PC-9 (cell line): ENCODE measurements around the gene TPM2. TPM values are rescaled to one million over a fixed set of nuclear protein-coding genes. Genes with fewer than 3 reads are reported as not detected.
A peak's percentile ranks its signal among the peaks of the same experiment; 100 is the strongest.

Experiments used
- BruUV-seq: library from RNA; stranded (reverse); fragments of 400-500 nt; replicated peaks from 2 replicates; lab custom pipeline; 2021; lab: Mats Ljungman, UMichigan
- CTCF ChIA-PET: fragments of 300-600 bp; sonication (Branson Sonifier 250); formaldehyde crosslinking; loops from one replicate; lab custom pipeline; 2022; ENCODE audit warnings: antibody characterized with exemption; lab: Charles Lee
- POLR2A ChIA-PET: fragments of 300-600 bp; sonication (Branson Sonifier 250); formaldehyde crosslinking; loops from one replicate; lab custom pipeline; 2022; ENCODE audit warnings: antibody characterized with exemption; ENCODE audit not compliant: unreplicated experiment; lab: Charles Lee
- DNase-seq, 2 experiments: peaks; one replicate each; pipeline versions ENCODE4 v3.0.0 to v3.0.0-alpha.2; 2015 to 2022; ENCODE audit warnings: mixed read lengths in 1 of 2
- H2AFZ ChIP-seq: fragments of 200-600 bp; sonication (generic); 2 replicates; pipeline ENCODE4 v1.8.1; 2017; ENCODE audit warnings: antibody characterized with exemption
- H3F3A ChIP-seq: fragments of 200-600 bp; sonication (generic); 2 replicates; pipeline ENCODE4 v1.8.1; 2017; ENCODE audit warnings: antibody characterized with exemption, mild to moderate bottlenecking, low read depth; ENCODE audit not compliant: insufficient read depth
- H3K27ac ChIP-seq: fragments of 200-600 bp; sonication (generic); 2 replicates; pipeline ENCODE4 v1.6.1; 2016; ENCODE audit warnings: mixed run types
- H3K27me3 ChIP-seq: fragments of 200-600 bp; sonication (generic); 2 replicates; pipeline ENCODE4 v1.6.1; 2016; ENCODE audit warnings: low read depth, mixed run types; ENCODE audit not compliant: insufficient read depth
- H3K36me3 ChIP-seq: fragments of 200-600 bp; sonication (generic); 2 replicates; pipeline ENCODE4 v1.6.1; 2016; ENCODE audit warnings: low read depth, mixed run types
- H3K4me1 ChIP-seq: fragments of 200-600 bp; sonication (generic); replicated peaks from 2 replicates; pipeline ENCODE4 v1.6.1; 2016; ENCODE audit warnings: mixed run types; ENCODE audit not compliant: insufficient read depth
- H3K4me2 ChIP-seq: fragments of 200-600 bp; sonication (generic); 2 replicates; pipeline ENCODE4 v1.6.1; 2017; ENCODE audit warnings: mixed run types
- H3K4me3 ChIP-seq: fragments of 200-600 bp; sonication (generic); 2 replicates; pipeline ENCODE4 v1.6.1; 2016; ENCODE audit warnings: mixed run types
- H3K79me2 ChIP-seq: fragments of 200-600 bp; sonication (generic); 2 replicates; pipeline ENCODE4 v1.6.1; 2017; ENCODE audit warnings: low read depth, mixed run types
- H3K9me2 ChIP-seq: fragments of 200-600 bp; sonication (generic); 2 replicates; pipeline ENCODE4 v1.8.1; 2017; ENCODE audit warnings: mild to moderate bottlenecking; ENCODE audit not compliant: insufficient read depth
- H3K9me3 ChIP-seq: fragments of 200-600 bp; sonication (generic); 2 replicates; pipeline ENCODE4 v1.8.1; 2016; ENCODE audit warnings: low read depth; ENCODE audit not compliant: insufficient read depth
- H4K20me1 ChIP-seq: fragments of 200-600 bp; sonication (generic); 2 replicates; pipeline ENCODE4 v1.8.1; 2017; ENCODE audit not compliant: insufficient read depth
- CTCF ChIP-seq: fragments of 200-600 bp; sonication (generic); conservative IDR thresholded peaks from 2 replicates; pipeline ENCODE4 v1.6.1; 2017; ENCODE audit warnings: mixed run types, antibody characterized with exemption, mild to moderate bottlenecking, moderate library complexity
- EZH2 ChIP-seq: fragments of 200-600 bp; sonication (generic); IDR thresholded peaks from 2 replicates; pipeline ENCODE4 v1.8.0; 2017; ENCODE audit warnings: antibody characterized with exemption, low read depth
- intact Hi-C: fragments of 100-400 bp; cut with micrococcal nuclease; formaldehyde crosslinking; loops from one replicate; pipeline ENCODE4 v1.10.0; 2022; ENCODE audit not compliant: unreplicated experiment
- total RNA-seq: library from RNA; stranded (reverse); gene quantifications from 2 replicates; pipeline ENCODE4 v1.2.3, GENCODE V29; 2021

Gene TPM2
- total RNA-seq, 1 experiment from 2014 or later, result 30.5 TPM

GRCh38 chr9:35673132-35674024 lies 16.3 kb downstream of the TPM2 start, which contains the start of gene CA9:
CA9 (plus strand) TSS chr9:35673928; CDS start chr9:35673960, 32 bp downstream.
- Histone ChIP-seq H2AFZ (no peak within 1 kb of the TSS), H3K4me1 (peaks cover 13% of the 10 kb centered on the region), H3K9me3 (no peaks in the 10 kb centered on the region), H3K79me2 (no peaks in the 10 kb centered on the region), H3K36me3 (no peaks in the 10 kb centered on the region), H3F3A (peaks cover 5% of the 10 kb centered on the region; the same call in 1 of the 2 replicates), H3K27ac (no peak within 1 kb of the TSS), H3K4me2 (peak within 1 kb of the TSS; percentile 61), H3K27me3 (no peaks in the 10 kb centered on the region), H3K4me3 (no peak within 1 kb of the TSS), H3K9me2 (no peaks in the 10 kb centered on the region), H4K20me1 (no peaks in the 10 kb centered on the region)
- ChIA-PET POLR2A (interaction anchor here (0.5 kb wide), 1 partner anchor 25 kb away, joined by 4 read pairs; no protein-coding TSS in a partner anchor), CTCF (interaction anchor here (0.5 to 0.8 kb wide), 3 partner anchors 12 to 283 kb away, joined by 3 to 7 read pairs (median 6); no protein-coding TSS in a partner anchor)
- DNase-seq, result peak; percentile 26 to 43
- intact Hi-C loops, result no loop called here
- no peak for TF ChIP-seq CTCF
- no peak for TF ChIP-seq EZH2
- BruUV-seq, result no TSS peak

- H3K79me2 ChIP-seq, result 0 out of 2 replicates have a peak, but pooled peaks cover 4% of the 10 kb centered on the region
- no peak overlapping the region for H3K27ac ChIP-seq
- TF ChIP-seq EZH2 (no peak), CTCF (no peak)
- intact Hi-C loops, result no loop called here
- no TSS peak for BruUV-seq
- no peak overlapping the region for H3K4me3 ChIP-seq
- ChIA-PET POLR2A (no interaction called here), CTCF (interaction anchor here (0.7 kb wide), 1 partner anchor 9 kb away, joined by 3 read pairs; no protein-coding TSS in a partner anchor)
- peaks cover 15% of the 10 kb centered on the region for H3K4me1 ChIP-seq
- peak; percentile 47 to 58 for DNase-seq
- H3K9me2 ChIP-seq, result no peaks in the 10 kb centered on the region
- no peaks in the 10 kb centered on the region for H3K36me3 ChIP-seq
- peaks cover 5% of the 10 kb centered on the region; the same call in 1 of the 2 replicates for H3F3A ChIP-seq
- H3K9me3 ChIP-seq, result no peaks in the 10 kb centered on the region
- no peaks in the 10 kb centered on the region for H4K20me1 ChIP-seq
- H3K4me2 ChIP-seq, result no peak overlapping the region
- H2AFZ ChIP-seq, result no peak overlapping the region
- H3K27me3 ChIP-seq, result no peaks in the 10 kb centered on the region
Observed at GRCh38 chr9:35669331-35670145, 20.2 kb downstream of the TPM2 start.

- DNase-seq, result no peak
- peaks cover 17% of the 10 kb centered on the region; the same call in 1 of the 2 replicates for H3K4me1 ChIP-seq
- 0 out of 2 replicates have a peak, but pooled peaks cover 16% of the 10 kb centered on the region for H3K79me2 ChIP-seq
- no peak overlapping the region for H2AFZ ChIP-seq
- no peak overlapping the region for H3K4me3 ChIP-seq
- intact Hi-C loops, result no loop called here
- no peaks in the 10 kb centered on the region for H3K27me3 ChIP-seq
- POLR2A ChIA-PET, result no interaction called here
- no peak overlapping the region for H3K27ac ChIP-seq
- BruUV-seq, result no TSS peak
- H4K20me1 ChIP-seq, result no peaks in the 10 kb centered on the region
- TF ChIP-seq CTCF (no peak), EZH2 (no peak)
- H3K4me2 ChIP-seq, result no peak overlapping the region
- no peaks in the 10 kb centered on the region for H3F3A ChIP-seq
- no peaks in the 10 kb centered on the region for H3K9me3 ChIP-seq
- no peaks in the 10 kb centered on the region for H3K36me3 ChIP-seq
- H3K9me2 ChIP-seq, result no peaks in the 10 kb centered on the region
- CTCF ChIA-PET, result no interaction called here
Observed at GRCh38 chr9:35667939-35668338, 21.8 kb downstream of the TPM2 start.
